Breast epithelium (tissue), 4 donors: Measurements from ENCODE around the gene ZSCAN23. TPM values are rescaled to one million over a fixed set of nuclear protein-coding genes. Genes with fewer than 3 reads are reported as not detected.

Experiments
- DNase-seq, 2 donors: peaks; one replicate each; pipeline ENCODE4 v3.0.0-alpha.2; 2019; ENCODE audit warnings: low spot score in 2 of 2
- H3K27ac ChIP-seq, 2 donors: fragments of 200-600 bp; sonication (generic) in 1 of 2; one replicate each; pipeline ENCODE4 v1.5.1; 2016 to 2019; ENCODE audit warnings: mild to moderate bottlenecking in 1 of 2
- H3K27me3 ChIP-seq, 2 donors: fragments of 200-600 bp; sonication (generic) in 1 of 2; one replicate each; pipeline versions ENCODE4 v1.5.1 to v1.6.0; 2017 to 2019; ENCODE audit warnings: control low read depth in 1 of 2, mild to moderate bottlenecking in 1 of 2
- H3K36me3 ChIP-seq: fragments of 200-600 bp; one replicate; pipeline ENCODE4 v1.5.1; 2019
- H3K4me1 ChIP-seq, 2 donors: fragments of 200-600 bp; sonication (generic); one replicate each; pipeline ENCODE4 v1.5.1; 2016 to 2019; ENCODE audit warnings: control low read depth in 1 of 2
- H3K4me3 ChIP-seq, 3 donors: fragments of 200-600 bp; sonication (generic); 1 replicate in 2 of 3; 2 replicates in 1 of 3; pipeline ENCODE4 v1.5.1; 2016 to 2019; ENCODE audit warnings: mild to moderate bottlenecking in 3 of 3, moderate library complexity in 2 of 3
- H3K9me3 ChIP-seq, 2 donors: fragments of 200-600 bp; sonication (generic) in 1 of 2; one replicate each; pipeline ENCODE4 v1.5.1; 2016 to 2019; ENCODE audit warnings: control low read depth in 1 of 2
- CTCF ChIP-seq, 3 donors: fragments of 450-650 bp; IDR thresholded peaks; one replicate each; pipeline ENCODE4 v1.5.1; 2016 to 2017; ENCODE audit warnings: antibody characterized with exemption in 3 of 3, mild to moderate bottlenecking in 3 of 3, moderate library complexity in 3 of 3
- POLR2A ChIP-seq: fragments of 450-650 bp; IDR thresholded peaks from one replicate; pipeline ENCODE4 v1.6.1; 2016; ENCODE audit warnings: antibody characterized with exemption, mild to moderate bottlenecking, moderate library complexity
- POLR2AphosphoS5 ChIP-seq, 3 donors: sonication (generic); formaldehyde crosslinking; IDR thresholded peaks; one replicate each; pipeline ENCODE4 v1.6.1; 2017; ENCODE audit warnings: antibody characterized with exemption in 3 of 3
- intact Hi-C: fragments of 100-400 bp; cut with DNase I; formaldehyde crosslinking; loops from one replicate; pipeline ENCODE4 v1.15.1; 2023; ENCODE audit warnings: low total_unique reads
- total RNA-seq, 3 donors: library from RNA; depleted of rRNA; stranded (reverse); fragments of >200 nt; gene quantifications; one replicate each; pipeline ENCODE4 v1.1.0, GENCODE V29; 2016

Gene ZSCAN23
- 1 to 10 TPM; 1.1 to 6.0 (median 5.6) TPM for total RNA-seq

GRCh38 chr6:28443112-28443773, at the start of gene ZSCAN23:
Gene ZSCAN23 (minus strand): TSS chr6:28443491. CDS start chr6:28436266, 7,225 bp downstream.
- Histone ChIP-seq H3K27me3 (peaks cover 0 to 18% of the 10 kb centered on the region in 2 donors), H3K9me3 (no peaks in the 10 kb centered on the region), H3K36me3 (no peaks in the 10 kb centered on the region), H3K4me1 (no peaks in the 10 kb centered on the region), H3K27ac (peak within 1 kb of the TSS; percentile 50 to 77), H3K4me3 (peak within 1 kb of the TSS; percentile 61 to 89 (median 70))
- TF ChIP-seq CTCF (IDR thresholded peaks at IDR 0.05) (no peak), POLR2AphosphoS5 (IDR thresholded peaks at IDR 0.05) (peak; percentile 39 to 62 (median 51)), POLR2A (no peak)
- intact Hi-C loops: no loop called here
- DNase-seq: peak; percentile 40 to 58

- no peaks in the 10 kb centered on the region for H3K9me3 ChIP-seq
- H3K4me1 ChIP-seq: no peaks in the 10 kb centered on the region
- intact Hi-C loops: no loop called here
- H3K36me3 ChIP-seq: no peaks in the 10 kb centered on the region
- TF ChIP-seq POLR2AphosphoS5 (IDR thresholded peaks at IDR 0.05): no peak
- no peak for TF ChIP-seq CTCF (IDR thresholded peaks at IDR 0.05)
- no peak overlapping the region for H3K27ac ChIP-seq
- peaks cover 0 to 5% of the 10 kb centered on the region in 2 donors for H3K27me3 ChIP-seq
- no peak overlapping the region for H3K4me3 ChIP-seq
- no peak for DNase-seq
Measured at GRCh38 chr6:28491984-28492317, 48.7 kb upstream of the ZSCAN23 start.

- intact Hi-C loops: no loop called here
- H3K4me1 ChIP-seq: no peaks in the 10 kb centered on the region
- peaks cover 0 to 5% of the 10 kb centered on the region in 2 donors for H3K27me3 ChIP-seq
- no peaks in the 10 kb centered on the region for H3K9me3 ChIP-seq
- peak overlapping the region; percentile 33 to 69 (median 50) for H3K4me3 ChIP-seq
- no peak for DNase-seq
- peak overlapping the region; percentile 65 to 86 for H3K27ac ChIP-seq
- H3K36me3 ChIP-seq: no peaks in the 10 kb centered on the region
- TF ChIP-seq POLR2AphosphoS5 (IDR thresholded peaks at IDR 0.05): no peak
- no peak for TF ChIP-seq POLR2A
- TF ChIP-seq CTCF (IDR thresholded peaks at IDR 0.05): no peak
Measured at GRCh38 chr6:28490205-28490890, 47.1 kb upstream of the ZSCAN23 start.

GRCh38 chr6:28489366-28490204, 46.3 kb upstream of the ZSCAN23 start:
- H3K4me3 ChIP-seq: peak overlapping the region; percentile 33 to 69 (median 50)
- H3K36me3 ChIP-seq: no peaks in the 10 kb centered on the region
- peak overlapping the region; percentile 65 to 86 for H3K27ac ChIP-seq
- no peaks in the 10 kb centered on the region for H3K9me3 ChIP-seq
- intact Hi-C loops: no loop called here
- H3K27me3 ChIP-seq: peaks cover 0 to 5% of the 10 kb centered on the region in 2 donors
- no peaks in the 10 kb centered on the region for H3K4me1 ChIP-seq
- DNase-seq: peak in 1 of 2 donors; percentile 39
- TF ChIP-seq POLR2A: peak; percentile 32
- TF ChIP-seq POLR2AphosphoS5 (IDR thresholded peaks at IDR 0.05): peak in 2 of 3 donors; percentile 36 to 37
- TF ChIP-seq CTCF (IDR thresholded peaks at IDR 0.05): no peak
